ENCODE results near the gene LRRC42. TPM values are rescaled to one million over a fixed set of nuclear protein-coding genes. Genes with fewer than 3 reads are reported as not detected.

LRRC42 gene
- total RNA-seq, 3 donors from 2014 or later = 11.2 to 20.0 (median 17.7) TPM

DNA sequence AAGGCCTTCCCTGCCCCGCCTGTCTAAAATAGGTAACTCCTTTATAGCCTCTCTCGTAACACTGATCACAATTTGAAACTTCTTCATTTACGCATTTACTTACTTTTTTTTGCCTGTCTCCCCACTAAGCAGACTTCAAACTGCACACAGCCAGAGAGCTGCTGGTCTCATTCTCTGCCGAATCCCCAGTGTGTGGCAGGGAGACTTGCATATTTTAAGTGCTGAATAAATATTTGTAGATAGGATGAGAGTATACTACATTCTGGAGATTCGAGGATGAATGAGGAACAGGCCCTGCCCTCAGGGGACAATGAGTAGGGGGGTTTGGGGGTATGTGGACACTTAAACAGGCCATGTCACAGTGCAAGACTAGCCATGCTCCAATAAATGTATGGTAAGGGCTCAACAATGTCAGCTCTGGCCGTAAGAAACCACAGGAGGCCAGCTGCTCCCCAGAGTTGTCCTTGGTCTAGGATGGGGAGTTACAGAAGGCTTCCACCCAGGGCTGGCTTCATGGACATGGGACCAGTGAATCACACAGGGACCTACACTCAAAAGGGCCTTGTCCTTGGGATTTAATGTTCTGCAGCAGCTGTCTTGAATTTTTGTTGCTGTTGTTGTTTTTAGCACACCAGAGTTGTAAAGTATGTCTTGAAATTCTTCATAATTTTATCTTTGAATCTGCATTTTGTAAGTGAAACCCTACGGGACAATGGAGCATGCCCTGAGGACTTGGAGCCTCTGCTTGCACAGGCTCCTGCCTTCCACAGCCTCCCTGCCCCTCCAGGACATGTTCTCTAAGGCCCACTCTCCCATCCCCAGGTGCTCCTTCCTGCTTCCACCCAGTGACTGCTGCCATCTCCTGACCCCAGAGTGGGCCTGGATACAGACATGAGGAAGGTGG is 43.7 kb upstream of the LRRC42 start:
- Histone ChIP-seq H3K27ac (no peak overlapping the region), H3K27me3 (no peaks in the 10 kb centered on the region), H3K36me3 (no peaks in the 10 kb centered on the region), H3K4me1 (no peaks in the 10 kb centered on the region), H3K9me3 (no peaks in the 10 kb centered on the region), H3K4me3 (no peak overlapping the region)
- TF ChIP-seq, protein P1, sequence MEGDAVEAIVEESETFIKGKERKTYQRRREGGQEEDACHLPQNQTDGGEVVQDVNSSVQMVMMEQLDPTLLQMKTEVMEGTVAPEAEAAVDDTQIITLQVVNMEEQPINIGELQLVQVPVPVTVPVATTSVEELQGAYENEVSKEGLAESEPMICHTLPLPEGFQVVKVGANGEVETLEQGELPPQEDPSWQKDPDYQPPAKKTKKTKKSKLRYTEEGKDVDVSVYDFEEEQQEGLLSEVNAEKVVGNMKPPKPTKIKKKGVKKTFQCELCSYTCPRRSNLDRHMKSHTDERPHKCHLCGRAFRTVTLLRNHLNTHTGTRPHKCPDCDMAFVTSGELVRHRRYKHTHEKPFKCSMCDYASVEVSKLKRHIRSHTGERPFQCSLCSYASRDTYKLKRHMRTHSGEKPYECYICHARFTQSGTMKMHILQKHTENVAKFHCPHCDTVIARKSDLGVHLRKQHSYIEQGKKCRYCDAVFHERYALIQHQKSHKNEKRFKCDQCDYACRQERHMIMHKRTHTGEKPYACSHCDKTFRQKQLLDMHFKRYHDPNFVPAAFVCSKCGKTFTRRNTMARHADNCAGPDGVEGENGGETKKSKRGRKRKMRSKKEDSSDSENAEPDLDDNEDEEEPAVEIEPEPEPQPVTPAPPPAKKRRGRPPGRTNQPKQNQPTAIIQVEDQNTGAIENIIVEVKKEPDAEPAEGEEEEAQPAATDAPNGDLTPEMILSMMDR (IDR thresholded peaks at IDR 0.05) = no peak
- TF ChIP-seq POLR2AphosphoS5 (IDR thresholded peaks at IDR 0.05) (no peak), POLR2A (IDR thresholded peaks at IDR 0.05) (no peak)
- DNase-seq (ENCODE audit: low spot score in 2 of 2) = no peak
- intact Hi-C loops (cut with DNase I; ENCODE audit: low total_unique reads) = no loop called here

- Histone ChIP-seq H3K9me3 (no peaks in the 10 kb centered on the region), H3K36me3 (no peaks in the 10 kb centered on the region), H3K27me3 (no peaks in the 10 kb centered on the region), H3K27ac (no peak overlapping the region), H3K4me3 (no peak overlapping the region), H3K4me1 (no peaks in the 10 kb centered on the region)
- DNase-seq (ENCODE audit: low spot score in 2 of 2) = no peak
- TF ChIP-seq, protein P1 (IDR thresholded peaks at IDR 0.05) = no peak
- TF ChIP-seq POLR2A (IDR thresholded peaks at IDR 0.05) = no peak
- no peak for TF ChIP-seq POLR2AphosphoS5 (IDR thresholded peaks at IDR 0.05)
- intact Hi-C loops (cut with DNase I; ENCODE audit: low total_unique reads) = no loop called here
Measured at GRCh38 chr1:53905509-53905908, 40.6 kb upstream of the LRRC42 start.

GRCh38 chr1:53906121-53906520 is 40.0 kb upstream of the LRRC42 start:
- H3K36me3 ChIP-seq = no peaks in the 10 kb centered on the region
- no peaks in the 10 kb centered on the region for H3K9me3 ChIP-seq
- intact Hi-C loops (cut with DNase I; ENCODE audit: low total_unique reads) = no loop called here
- H3K4me3 ChIP-seq = no peak overlapping the region
- no peaks in the 10 kb centered on the region for H3K4me1 ChIP-seq
- H3K27ac ChIP-seq = no peak overlapping the region
- no peak for TF ChIP-seq POLR2A (IDR thresholded peaks at IDR 0.05)
- TF ChIP-seq, protein P1 (IDR thresholded peaks at IDR 0.05) = no peak
- no peak for TF ChIP-seq POLR2AphosphoS5 (IDR thresholded peaks at IDR 0.05)
- no peaks in the 10 kb centered on the region for H3K27me3 ChIP-seq
- DNase-seq (ENCODE audit: low spot score in 2 of 2) = no peak

- Histone ChIP-seq H3K4me1 (no peaks in the 10 kb centered on the region), H3K27me3 (no peaks in the 10 kb centered on the region), H3K4me3 (no peak overlapping the region), H3K36me3 (no peaks in the 10 kb centered on the region), H3K9me3 (no peaks in the 10 kb centered on the region), H3K27ac (no peak overlapping the region)
- no peak for DNase-seq (ENCODE audit: low spot score in 2 of 2)
- intact Hi-C loops (cut with DNase I; ENCODE audit: low total_unique reads) = loop anchor here (10.0 kb wide), 1 partner anchor 1545 kb away; the partner anchor contains the start of gene CC2D1B
- TF ChIP-seq, protein P1 (IDR thresholded peaks at IDR 0.05) = no peak
- TF ChIP-seq POLR2A (IDR thresholded peaks at IDR 0.05) = no peak
- TF ChIP-seq POLR2AphosphoS5 (IDR thresholded peaks at IDR 0.05) = no peak
Measured at GRCh38 chr1:53909946-53910345, 36.2 kb upstream of the LRRC42 start.

- no peak for DNase-seq (ENCODE audit: low spot score in 2 of 2)
- Histone ChIP-seq H3K36me3 (no peaks in the 10 kb centered on the region), H3K27ac (no peak overlapping the region), H3K9me3 (no peaks in the 10 kb centered on the region), H3K4me1 (no peaks in the 10 kb centered on the region), H3K27me3 (no peaks in the 10 kb centered on the region), H3K4me3 (no peak overlapping the region)
- TF ChIP-seq, protein P1 (IDR thresholded peaks at IDR 0.05) = no peak
- TF ChIP-seq POLR2AphosphoS5 (IDR thresholded peaks at IDR 0.05) (no peak), POLR2A (IDR thresholded peaks at IDR 0.05) (no peak)
- intact Hi-C loops (cut with DNase I; ENCODE audit: low total_unique reads) = loop anchor here (10.0 kb wide), 1 partner anchor 1547 kb away; the partner anchor contains the start of gene CC2D1B
Measured at GRCh38 chr1:53911442-53911841, 34.7 kb upstream of the LRRC42 start.

All from breast epithelium (tissue), 4 donors.